ENCODE results near the gene CDH4.

DNA sequence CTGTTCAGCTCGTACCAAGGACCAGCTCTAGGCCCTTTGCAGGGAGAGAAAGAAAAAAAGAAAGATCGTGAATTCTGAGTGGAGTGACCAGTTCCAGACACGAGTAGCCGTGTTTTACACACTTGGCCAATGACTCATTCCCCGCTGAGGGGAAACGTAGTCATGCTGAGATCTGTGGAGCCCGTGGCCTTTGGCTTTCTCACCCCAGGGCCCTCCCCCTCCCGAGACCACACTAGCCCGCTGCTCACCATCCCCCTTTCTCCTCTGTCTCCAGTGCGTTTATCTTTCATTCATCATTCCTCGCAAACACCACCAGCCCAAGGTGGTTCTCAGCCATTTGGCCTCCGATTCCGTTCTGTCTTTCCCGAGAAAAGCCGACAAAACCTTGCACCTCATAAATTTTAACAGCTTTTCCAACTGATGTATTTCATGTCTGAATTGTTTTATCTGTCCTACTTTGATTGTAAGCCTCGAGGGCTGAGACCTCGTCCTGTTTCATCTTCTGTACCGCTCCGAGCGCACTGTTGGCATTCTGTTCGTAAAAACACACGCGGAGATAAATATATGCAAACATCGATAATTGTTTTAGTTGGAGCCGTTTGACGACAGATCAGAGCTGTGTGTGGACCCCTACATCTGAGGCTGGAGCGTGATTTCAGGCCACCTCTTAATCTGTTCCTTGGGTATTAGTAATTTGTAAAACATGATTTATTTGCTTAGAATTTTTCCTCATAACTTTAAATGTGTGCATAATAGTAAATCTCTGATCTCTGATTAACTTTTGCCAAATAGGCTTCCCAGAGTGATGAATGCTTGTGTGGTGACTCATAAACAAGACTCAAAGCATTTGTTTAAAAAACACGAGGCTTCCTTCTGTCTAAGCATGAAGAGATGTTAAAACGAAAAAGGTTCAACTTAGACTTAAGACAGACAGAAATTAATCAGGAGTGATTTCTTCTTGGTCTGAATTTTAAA lies 336.6 kb downstream of the CDH4 start:
- TF ChIP-seq HOXD13 (CRISPR knock-in tag; IDR thresholded peaks at IDR 0.05; ENCODE audit: borderline replicate concordance): no peak
- no peak for TF ChIP-seq ZNF660 (tag by site-specific recombination; IDR thresholded peaks at IDR 0.05)
- TF ChIP-seq, protein P1, sequence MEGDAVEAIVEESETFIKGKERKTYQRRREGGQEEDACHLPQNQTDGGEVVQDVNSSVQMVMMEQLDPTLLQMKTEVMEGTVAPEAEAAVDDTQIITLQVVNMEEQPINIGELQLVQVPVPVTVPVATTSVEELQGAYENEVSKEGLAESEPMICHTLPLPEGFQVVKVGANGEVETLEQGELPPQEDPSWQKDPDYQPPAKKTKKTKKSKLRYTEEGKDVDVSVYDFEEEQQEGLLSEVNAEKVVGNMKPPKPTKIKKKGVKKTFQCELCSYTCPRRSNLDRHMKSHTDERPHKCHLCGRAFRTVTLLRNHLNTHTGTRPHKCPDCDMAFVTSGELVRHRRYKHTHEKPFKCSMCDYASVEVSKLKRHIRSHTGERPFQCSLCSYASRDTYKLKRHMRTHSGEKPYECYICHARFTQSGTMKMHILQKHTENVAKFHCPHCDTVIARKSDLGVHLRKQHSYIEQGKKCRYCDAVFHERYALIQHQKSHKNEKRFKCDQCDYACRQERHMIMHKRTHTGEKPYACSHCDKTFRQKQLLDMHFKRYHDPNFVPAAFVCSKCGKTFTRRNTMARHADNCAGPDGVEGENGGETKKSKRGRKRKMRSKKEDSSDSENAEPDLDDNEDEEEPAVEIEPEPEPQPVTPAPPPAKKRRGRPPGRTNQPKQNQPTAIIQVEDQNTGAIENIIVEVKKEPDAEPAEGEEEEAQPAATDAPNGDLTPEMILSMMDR (tag by site-specific recombination; IDR thresholded peaks at IDR 0.05): no peak
- TF ChIP-seq ZNF184 (tag by site-specific recombination; IDR thresholded peaks at IDR 0.05): no peak
- TF ChIP-seq ZNF830 (tag by site-specific recombination; IDR thresholded peaks at IDR 0.05; ENCODE audit: low read depth): no peak
- TF ChIP-seq ZNF416 (tag by site-specific recombination; IDR thresholded peaks at IDR 0.05): no peak
- TF ChIP-seq, protein P2, sequence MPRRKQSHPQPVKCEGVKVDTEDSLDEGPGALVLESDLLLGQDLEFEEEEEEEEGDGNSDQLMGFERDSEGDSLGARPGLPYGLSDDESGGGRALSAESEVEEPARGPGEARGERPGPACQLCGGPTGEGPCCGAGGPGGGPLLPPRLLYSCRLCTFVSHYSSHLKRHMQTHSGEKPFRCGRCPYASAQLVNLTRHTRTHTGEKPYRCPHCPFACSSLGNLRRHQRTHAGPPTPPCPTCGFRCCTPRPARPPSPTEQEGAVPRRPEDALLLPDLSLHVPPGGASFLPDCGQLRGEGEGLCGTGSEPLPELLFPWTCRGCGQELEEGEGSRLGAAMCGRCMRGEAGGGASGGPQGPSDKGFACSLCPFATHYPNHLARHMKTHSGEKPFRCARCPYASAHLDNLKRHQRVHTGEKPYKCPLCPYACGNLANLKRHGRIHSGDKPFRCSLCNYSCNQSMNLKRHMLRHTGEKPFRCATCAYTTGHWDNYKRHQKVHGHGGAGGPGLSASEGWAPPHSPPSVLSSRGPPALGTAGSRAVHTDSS (tag by site-specific recombination; IDR thresholded peaks at IDR 0.05): no peak
- TF ChIP-seq KLF8 (tag by site-specific recombination; IDR thresholded peaks at IDR 0.05): no peak
- TF ChIP-seq KLF10 (tag by site-specific recombination; IDR thresholded peaks at IDR 0.05): no peak
- TF ChIP-seq ZBTB20 (tag by site-specific recombination; IDR thresholded peaks at IDR 0.05): no peak
- no peak for TF ChIP-seq ZNF138 (tag by site-specific recombination; IDR thresholded peaks at IDR 0.05; ENCODE audit: borderline replicate concordance)
- no peak for TF ChIP-seq ZFP41 (tag by site-specific recombination; IDR thresholded peaks at IDR 0.05; ENCODE audit: borderline replicate concordance)
- TF ChIP-seq HOXA7 (CRISPR knock-in tag; IDR thresholded peaks at IDR 0.05; ENCODE audit: borderline replicate concordance): no peak
